Lung (tissue), 12 donors: ENCODE data around the gene PRKCZ. TPM values are rescaled to one million over a fixed set of nuclear protein-coding genes. Genes with fewer than 3 reads are reported as not detected.

Experiments
- ATAC-seq: fragments of 200-7000 bp; cut with Tn5 transposase; one replicate; pipeline ENCODE4 v1.9.1; 2020; ENCODE audit warnings: moderate number of reproducible peaks; ENCODE audit not compliant: insufficient read depth, low FRiP score
- DNase-seq, 3 donors: peaks; one replicate each; pipeline ENCODE4 v3.0.0-alpha.2; 2013 to 2017
- H3K27ac ChIP-seq, 2 donors: one replicate each; pipeline ENCODE4 v1.5.1; 2013; ENCODE audit warnings: mild to moderate bottlenecking in 2 of 2, moderate library complexity in 2 of 2, control low read depth in 1 of 2, inconsistent platforms in 1 of 2, low read depth in 1 of 2, low read length in 1 of 2
- H3K27me3 ChIP-seq, 3 donors: one replicate each; pipeline ENCODE4 v1.5.1; 2013; ENCODE audit warnings: low read length in 2 of 3; ENCODE audit not compliant: control insufficient read depth in 3 of 3, insufficient read depth in 3 of 3
- H3K36me3 ChIP-seq, 4 donors: one replicate each; pipeline ENCODE4 v1.5.1; 2013; ENCODE audit warnings: low read length in 4 of 4, mild to moderate bottlenecking in 1 of 4, moderate library complexity in 1 of 4; ENCODE audit not compliant: control insufficient read depth in 4 of 4, insufficient read depth in 4 of 4
- H3K4me1 ChIP-seq, 5 donors: one replicate each; pipeline ENCODE4 v1.5.1; 2013; ENCODE audit warnings: low read length in 5 of 5, mild to moderate bottlenecking in 2 of 5, moderate library complexity in 1 of 5; ENCODE audit not compliant: control insufficient read depth in 5 of 5, insufficient read depth in 5 of 5
- H3K4me3 ChIP-seq: one replicate; pipeline ENCODE4 v1.5.1; 2013; ENCODE audit warnings: mild to moderate bottlenecking, control low read depth, moderate library complexity
- H3K9ac ChIP-seq, 2 donors: one replicate each; pipeline ENCODE4 v1.5.1; 2013; ENCODE audit warnings: low read length in 2 of 2, control low read depth in 1 of 2; ENCODE audit not compliant: insufficient read depth in 1 of 2
- H3K9me3 ChIP-seq, 4 donors: one replicate each; pipeline ENCODE4 v1.5.1; 2013; ENCODE audit warnings: low read length in 3 of 4, mild to moderate bottlenecking in 1 of 4, moderate library complexity in 1 of 4; ENCODE audit not compliant: control insufficient read depth in 4 of 4, insufficient read depth in 3 of 4
- CTCF ChIP-seq: IDR thresholded peaks from 2 replicates; pipeline ENCODE4 v1.5.1; 2012; ENCODE audit warnings: mild to moderate bottlenecking; ENCODE audit errors: control extremely low read depth, extremely low read depth
- WGBS, 2 donors: extraction: QIAGEN DNeasy Blood & Tissue Kit; methylation state at CpG; one replicate each; pipeline ENCODE4 v1.1.7; 2013; 5-methylcytosine and 5-hydroxymethylcytosine counted together
- polyA plus RNA-seq, 2 donors: library from polyadenylated mRNA; stranded (reverse); fragments of 200-250 nt; gene quantifications; one replicate each; pipeline ENCODE4 v1.2.1, GENCODE V29; 2013
- total RNA-seq, 2 donors: library from RNA; depleted of rRNA in 1 of 2; stranded (reverse); fragments of >200 nt in 1 of 2; gene quantifications; one replicate each; pipeline ENCODE4 v1.2.1, GENCODE V29; 2014 to 2021
- donor health status: control.
- donor health status: control.
- donor health status: Bipolar disorder and iron deficiency.
- donor health status: healthy.
- donor health status: DM: yes; HTN: yes; CAD: no.

The PRKCZ gene
- total and polyA plus RNA-seq, 4 donors: 55.2 to 149 (median 117) TPM

GRCh38 chr1:2215909-2216766 lies 165.9 kb downstream of the PRKCZ start:
- H3K9me3 ChIP-seq: no peaks in the 10 kb centered on the region
- no peaks in the 10 kb centered on the region for H3K27me3 ChIP-seq
- H3K4me3 ChIP-seq: no peak overlapping the region
- TF ChIP-seq CTCF: no peak
- H3K36me3 ChIP-seq: no peaks in the 10 kb centered on the region
- ATAC-seq (no peak), DNase-seq (no peak)
- WGBS, 2 donors: 94 to 97% methylated on average over 25 of the region's 25 CpGs
- peaks cover 16 to 31% (median 24%) of the 10 kb centered on the region in 5 donors for H3K4me1 ChIP-seq
- no peak overlapping the region for H3K27ac ChIP-seq
- H3K9ac ChIP-seq: no peak overlapping the region

GRCh38 chr1:2216767-2217058 lies 166.5 kb downstream of the PRKCZ start:
- Histone ChIP-seq H3K27me3 (no peaks in the 10 kb centered on the region), H3K9ac (no peak overlapping the region), H3K27ac (no peak overlapping the region), H3K36me3 (no peaks in the 10 kb centered on the region), H3K4me3 (no peak overlapping the region), H3K4me1 (peaks cover 16 to 31% (median 24%) of the 10 kb centered on the region in 5 donors), H3K9me3 (no peaks in the 10 kb centered on the region)
- no peak for TF ChIP-seq CTCF
- 82% methylated on average over 7 of the region's 7 CpGs for WGBS, 2 donors
- DNase-seq (no peak), ATAC-seq (no peak)

- no peak overlapping the region for H3K4me3 ChIP-seq
- no peak overlapping the region for H3K27ac ChIP-seq
- H3K4me1 ChIP-seq: peaks cover 0 to under 1% (median 0%) of the 10 kb centered on the region in 5 donors
- H3K27me3 ChIP-seq: no peaks in the 10 kb centered on the region
- H3K9me3 ChIP-seq: no peaks in the 10 kb centered on the region
- TF ChIP-seq CTCF: no peak
- H3K36me3 ChIP-seq: no peaks in the 10 kb centered on the region
- ATAC-seq: no peak
- no peak for DNase-seq
- WGBS, 2 donors: 88 to 90% methylated on average over 3 of the region's 3 CpGs
- no peak overlapping the region for H3K9ac ChIP-seq
Observed at GRCh38 chr1:2221271-2221670, 171.1 kb downstream of the PRKCZ start.
